Lung microvascular endothelial cell (primary cell): Measurements from ENCODE around the gene WDFY1. TPM values are rescaled to one million over a fixed set of nuclear protein-coding genes. Genes with fewer than 3 reads are reported as not detected.

Experiments
- total RNA-seq: library from RNA; depleted of rRNA; stranded (reverse); fragments of >200 nt; gene quantifications from 2 replicates; pipeline ENCODE4 v1.2.1, GENCODE V29; 2014

Gene WDFY1
- total RNA-seq, 1 donor from 2014 or later = 87.9 TPM

Other genes with a start within 250 kb of the WDFY1 start
- gene AP1S3, start 107.8 kb downstream of the WDFY1 start, total RNA-seq = 1.6 and 2.2 TPM in 2 replicates
- 22.0 and 23.6 TPM in 2 replicates for gene MRPL44, start 12.1 kb upstream of the WDFY1 start, total RNA-seq
- gene SERPINE2, start 94.0 kb upstream of the WDFY1 start, total RNA-seq = 1.6 and 5.7 TPM in 2 replicates